Embryonic facial prominence (tissue), 1 donor: ENCODE data around the gene GPHN.

Experiments used
- DNase-seq: peaks from one replicate; pipeline ENCODE4 v3.0.0-alpha.2; 2016; ENCODE audit errors: extremely low spot score

The GPHN gene

DNA sequence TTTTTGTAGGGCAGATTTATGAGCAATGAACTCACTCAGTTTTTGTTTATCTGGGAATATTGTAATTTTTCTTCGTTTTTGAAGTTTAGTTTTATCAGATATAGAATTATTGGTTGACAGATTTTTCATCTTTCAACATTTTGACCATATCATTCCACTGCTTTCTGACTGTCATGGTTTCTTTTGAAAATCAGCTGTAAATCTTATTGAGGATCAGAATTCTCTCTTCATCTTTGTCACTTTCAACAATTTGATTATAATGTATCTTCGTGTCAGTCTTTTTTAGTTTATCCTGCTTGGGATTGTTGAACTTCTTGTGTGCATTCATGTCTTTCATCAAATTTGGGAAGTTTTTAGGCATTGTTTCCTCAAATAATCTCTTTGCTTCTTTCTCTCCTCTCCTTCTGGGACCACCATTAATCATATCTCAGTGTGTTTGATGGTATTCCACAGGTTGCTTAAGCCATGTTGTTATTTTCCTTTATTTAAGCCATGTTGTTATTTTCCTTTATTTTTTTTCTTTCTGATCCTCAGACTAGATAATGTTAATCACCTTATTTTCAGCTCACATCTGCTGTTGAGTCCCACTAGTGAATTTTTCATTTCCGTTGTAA is 451.6 kb downstream of the GPHN start:
- no peak for DNase-seq

DNA sequence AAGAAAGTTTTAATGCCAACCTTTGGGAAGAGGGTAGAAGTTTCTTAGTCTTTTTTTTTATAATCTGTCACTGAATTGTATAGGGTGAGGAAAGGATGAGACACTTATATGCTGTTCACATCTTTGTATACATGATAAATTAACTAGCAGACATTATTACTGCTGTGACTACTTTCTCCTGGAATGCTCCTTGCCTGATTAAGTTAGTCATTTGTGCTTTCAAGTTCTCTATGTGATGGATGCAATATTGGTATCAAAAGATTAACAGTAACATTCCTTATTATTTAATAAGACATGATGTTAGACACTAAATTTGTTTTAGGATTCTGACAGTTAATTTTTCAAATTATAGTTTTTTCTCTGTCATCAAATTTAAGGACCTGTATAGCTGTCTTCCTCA is 457.9 kb downstream of the GPHN start:
- no peak for DNase-seq

DNA sequence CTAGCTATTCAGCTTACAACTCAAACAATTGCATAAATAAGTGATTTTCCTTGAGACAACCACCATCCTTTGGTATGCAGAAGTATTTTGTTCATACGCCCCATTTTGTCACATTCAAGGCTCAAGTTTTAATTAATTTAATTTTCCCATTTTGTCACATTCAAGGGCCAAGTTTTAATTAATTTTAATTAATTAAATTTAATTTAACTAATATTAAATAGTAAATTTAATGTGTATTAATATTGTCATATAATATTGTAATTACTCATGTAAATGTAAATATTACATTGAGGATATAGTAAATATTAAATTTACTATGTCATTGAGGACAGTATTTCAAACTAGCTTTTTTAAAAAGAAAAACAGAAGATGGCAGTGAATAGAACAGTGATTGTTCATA is 464.5 kb downstream of the GPHN start:
- DNase-seq = no peak

DNA sequence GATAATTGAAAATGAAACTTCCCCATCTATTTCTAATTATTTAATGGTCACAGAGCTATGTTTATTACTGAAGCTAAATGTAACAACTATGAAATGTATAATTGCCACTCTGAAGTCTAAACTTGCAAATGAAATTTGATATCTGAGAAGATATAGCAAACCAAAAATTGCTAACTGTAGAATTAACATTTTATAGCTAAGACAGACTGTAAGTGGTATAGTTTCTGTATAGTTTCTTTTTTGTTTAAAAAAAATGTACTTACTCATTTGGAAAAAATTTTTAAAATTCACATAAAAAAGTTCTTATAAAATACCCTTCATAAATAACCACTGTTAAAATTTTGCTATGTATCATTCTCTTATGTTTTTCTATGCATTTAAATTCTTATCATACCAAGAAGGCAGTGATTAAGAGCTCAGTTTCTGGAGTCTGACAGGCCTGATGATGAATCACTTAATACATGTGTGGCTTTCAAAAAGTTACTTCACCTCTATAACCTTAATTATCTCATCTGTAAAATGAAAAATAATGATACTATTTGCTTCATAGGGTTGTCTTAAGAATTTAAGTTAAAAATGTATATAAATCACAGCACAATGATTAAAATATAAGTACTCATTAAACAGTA is 466.6 kb downstream of the GPHN start:
- no peak for DNase-seq

DNA sequence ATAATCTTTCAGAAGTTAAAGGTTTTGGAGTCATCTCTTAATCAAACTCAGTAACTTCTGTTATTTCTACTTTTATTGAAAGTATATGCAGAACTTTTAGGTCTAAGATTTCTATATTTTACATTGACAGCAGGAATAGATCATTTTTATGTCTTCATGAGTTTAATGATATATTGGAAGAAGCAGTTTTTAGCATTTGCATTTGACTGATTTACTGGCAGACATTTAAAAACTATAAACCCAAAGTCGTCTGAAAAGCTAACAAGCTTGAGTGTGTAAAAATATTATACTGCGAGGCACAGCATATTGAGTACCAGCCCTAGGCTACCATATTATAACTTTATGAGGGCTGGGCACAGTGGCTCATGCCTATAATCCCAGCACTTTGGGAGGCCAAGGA is 467.3 kb downstream of the GPHN start:
- DNase-seq = no peak

DNA sequence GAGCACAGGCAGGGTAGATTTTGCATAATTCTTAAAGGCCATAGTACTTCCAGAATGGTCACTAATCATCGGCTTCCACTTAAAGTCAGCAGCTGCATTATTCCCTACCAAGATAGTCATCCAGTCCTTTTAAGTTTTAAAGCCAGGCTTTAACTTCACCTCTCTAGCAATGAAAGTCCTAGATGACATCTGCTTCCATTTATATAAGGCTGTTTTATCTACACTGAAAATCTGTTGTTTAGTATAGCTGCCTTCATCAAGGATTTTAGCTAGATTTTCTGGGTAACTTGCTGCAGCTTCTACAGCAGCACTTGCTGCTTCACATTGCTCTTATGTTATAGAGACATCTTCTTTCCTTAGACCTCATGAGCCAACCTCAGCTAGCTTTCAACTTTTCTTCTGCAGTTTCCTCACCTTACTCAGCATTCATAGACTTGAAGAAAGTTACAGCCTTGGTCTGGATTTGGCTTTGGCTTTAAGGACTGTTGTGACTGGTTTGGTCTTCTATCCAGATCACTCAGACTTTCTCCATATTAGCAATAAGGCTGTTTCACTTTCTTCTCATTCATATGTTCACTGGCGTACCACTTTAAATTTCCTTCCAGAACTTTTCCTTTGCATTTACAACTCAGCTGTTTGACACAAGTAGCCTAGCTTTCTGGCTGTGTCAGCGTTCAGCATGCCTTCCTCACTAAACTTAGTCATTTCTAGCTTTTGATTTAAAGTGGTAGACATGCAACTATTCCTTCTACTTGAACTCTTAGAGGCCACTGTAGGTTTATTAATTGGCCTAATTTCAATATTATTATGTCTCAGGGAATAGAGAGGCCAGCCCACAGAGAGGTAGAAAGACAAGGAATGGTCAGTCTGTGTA is 471.4 kb downstream of the GPHN start:
- DNase-seq = no peak

DNA sequence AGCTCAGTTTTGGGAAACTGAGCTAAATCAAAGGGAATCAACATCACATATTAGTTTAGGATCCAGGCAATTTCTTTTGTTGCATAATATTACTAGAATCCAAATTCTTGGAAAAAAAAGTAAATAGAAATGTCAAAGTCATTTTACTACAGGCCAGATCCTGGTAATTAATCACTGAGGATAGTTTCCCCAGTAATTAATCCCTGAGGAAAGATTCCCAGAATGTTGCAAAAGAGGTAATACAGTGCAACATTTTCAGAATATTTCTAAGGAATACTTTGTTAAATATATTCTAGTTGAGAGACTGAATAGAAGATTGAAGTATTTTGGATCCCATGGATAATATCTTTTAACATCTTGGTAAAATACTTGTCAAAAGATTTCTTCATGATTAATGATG is 474.3 kb downstream of the GPHN start:
- DNase-seq = no peak

DNA sequence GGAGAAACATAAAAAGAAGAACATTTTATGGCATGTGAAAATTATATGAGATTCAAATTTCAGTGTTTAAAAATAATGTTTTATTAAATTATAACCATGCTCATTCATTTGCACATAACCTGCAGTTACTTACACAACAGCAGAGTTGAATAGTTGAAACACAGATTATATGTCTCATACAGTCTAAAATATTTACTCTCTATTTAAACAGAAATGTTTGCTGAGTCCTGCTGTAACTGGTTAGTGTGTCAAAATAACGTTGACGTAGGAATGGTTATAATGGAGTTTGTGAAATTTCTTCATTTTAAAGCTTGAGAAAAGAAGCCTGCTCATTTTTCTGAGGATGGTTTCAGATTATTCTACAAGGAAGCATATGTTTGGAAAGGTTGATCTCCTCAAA is 484.8 kb downstream of the GPHN start:
- DNase-seq = no peak

DNA sequence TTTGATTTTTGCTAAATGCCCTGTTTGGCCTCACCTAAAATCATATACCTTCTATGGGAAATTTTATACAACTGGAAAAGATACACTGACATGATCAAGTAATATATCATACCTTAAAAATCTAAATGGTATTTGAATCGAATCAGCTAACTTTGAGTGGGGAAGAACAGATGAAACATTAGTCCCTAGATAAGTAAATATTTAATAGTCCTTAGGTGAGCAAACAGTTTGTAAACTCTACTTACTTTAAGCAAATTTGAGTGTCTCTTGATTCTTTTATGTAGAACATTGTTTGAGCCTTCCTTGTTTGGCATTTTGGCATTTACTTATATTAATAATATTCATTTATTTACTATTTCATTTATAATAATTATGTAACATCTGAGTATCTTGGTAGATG is 485.6 kb downstream of the GPHN start:
- no peak for DNase-seq

DNA sequence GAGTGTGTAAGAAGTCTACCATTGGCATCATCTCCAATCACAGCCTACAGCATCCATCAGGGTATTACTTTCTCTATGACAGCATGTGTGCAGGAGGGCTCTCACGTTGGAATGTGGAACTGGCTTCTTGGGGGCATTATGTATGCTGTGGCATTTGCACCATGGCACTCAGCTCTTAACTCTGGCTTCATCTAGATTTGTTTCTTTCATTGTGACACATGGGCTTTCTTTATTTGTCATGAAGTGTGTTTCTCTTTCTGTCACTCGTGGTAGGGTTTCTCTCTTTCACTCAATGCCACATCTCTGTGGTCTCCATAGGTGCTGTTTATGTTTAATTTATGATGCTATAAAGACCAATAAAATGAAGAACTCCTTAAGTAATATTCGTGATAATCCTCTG is 490.1 kb downstream of the GPHN start:
- no peak for DNase-seq

DNA sequence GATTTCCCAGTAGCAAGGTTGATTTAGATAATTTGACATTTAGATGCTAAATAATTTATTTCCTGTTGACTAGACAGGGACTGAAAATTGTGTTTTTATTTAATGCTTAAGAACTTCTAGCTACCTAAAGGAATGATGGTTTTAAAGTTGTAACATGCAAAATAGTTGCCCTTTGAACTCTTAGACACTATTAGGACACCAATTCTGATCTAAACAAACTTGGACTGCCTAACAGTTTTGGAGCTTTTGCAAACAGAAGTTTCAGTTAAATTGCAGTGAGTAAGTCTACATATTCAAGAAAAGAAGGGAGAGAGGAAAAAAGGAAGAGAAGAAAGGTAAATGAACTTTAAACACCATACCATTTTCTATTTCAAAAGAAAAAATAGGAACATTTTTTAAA is 492.0 kb downstream of the GPHN start:
- DNase-seq = no peak

DNA sequence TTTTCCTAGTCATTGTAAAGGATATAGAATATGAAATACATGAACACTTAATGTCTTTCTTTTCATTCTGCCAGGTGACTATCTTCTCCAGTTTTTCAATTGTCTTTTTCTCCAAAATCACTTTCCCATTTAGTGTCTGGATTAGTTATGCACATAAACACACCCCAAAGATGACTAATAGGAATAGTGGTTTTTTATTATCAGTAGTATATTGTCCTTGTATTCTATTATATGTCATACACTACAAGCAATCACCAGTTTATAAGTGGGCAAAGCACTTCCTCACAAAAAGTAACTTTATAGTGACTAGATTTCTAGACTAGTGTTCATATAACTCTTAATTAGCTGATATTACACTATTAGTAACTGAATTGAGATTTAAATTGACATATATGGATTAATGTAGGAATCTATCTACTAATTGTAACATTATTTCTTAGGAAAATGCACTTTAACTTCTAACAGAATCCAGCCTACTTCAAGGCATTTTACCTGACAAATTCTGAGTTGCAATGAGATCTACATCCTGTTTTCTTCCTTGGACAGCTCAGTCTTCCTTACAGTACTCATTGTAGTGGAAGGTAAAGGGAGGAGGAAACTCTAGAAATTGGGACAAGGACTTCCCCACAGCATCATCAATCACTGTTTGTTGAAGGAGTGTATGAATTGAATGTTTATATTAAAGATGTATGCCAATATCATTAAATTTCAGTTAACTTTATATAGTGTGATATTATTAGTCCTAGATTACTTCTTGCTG is 495.2 kb downstream of the GPHN start:
- DNase-seq = no peak

DNA sequence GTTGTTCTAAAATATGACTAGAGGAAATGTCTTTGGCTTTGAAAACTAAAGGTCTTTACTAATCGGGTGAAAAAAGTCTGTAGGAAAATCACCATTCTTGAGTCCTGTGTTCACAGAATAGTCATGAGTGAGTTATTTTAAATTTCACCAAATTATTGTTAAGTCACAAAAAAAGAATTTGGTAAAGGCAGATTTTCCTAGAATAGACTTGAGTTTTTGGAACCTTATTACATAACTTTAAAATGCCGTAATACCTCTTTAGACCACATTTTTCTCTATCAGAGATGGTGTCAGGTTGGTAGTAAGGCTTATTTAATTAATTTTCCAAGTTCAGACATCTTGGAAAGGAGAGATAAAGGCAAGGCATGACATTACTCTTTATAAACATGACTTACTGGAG is 496.6 kb downstream of the GPHN start:
- no peak for DNase-seq

DNA sequence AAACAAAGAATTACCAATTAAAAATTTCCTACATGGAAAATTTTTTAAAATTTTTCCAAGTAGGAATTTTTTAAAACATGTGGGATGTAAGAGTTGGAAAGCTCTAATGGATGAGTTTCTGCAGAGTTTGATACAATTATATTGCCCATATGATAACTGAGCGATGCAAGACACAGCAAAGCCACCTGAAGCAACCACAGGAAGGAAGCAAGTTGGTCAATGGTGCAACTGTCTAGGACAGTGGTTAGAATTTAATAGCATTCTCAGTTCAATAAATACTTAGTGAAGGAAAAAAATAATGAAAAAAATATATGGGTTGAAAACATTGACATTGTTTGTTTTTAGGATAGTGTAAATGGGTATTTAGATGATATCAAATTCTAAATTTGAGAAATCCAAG is 502.7 kb downstream of the GPHN start:
- no peak for DNase-seq

DNA sequence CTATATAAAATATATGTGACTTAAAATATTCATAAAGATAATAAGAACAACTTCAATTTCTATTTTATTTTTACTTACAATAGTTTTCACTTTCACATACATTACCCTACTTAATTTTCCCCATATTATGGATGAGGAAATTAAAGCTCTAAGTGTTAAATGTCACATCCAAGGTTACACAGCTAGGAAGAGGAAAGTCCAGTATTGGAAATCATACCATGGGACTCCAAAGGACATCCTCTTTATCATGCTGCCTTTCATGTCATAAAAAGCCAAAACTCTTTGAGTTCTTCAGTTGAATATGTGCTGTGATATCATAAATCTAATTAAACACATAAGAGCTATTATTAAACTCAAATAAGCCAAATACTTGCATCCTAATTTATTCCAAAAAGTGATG is 508.9 kb downstream of the GPHN start:
- no peak for DNase-seq

DNA sequence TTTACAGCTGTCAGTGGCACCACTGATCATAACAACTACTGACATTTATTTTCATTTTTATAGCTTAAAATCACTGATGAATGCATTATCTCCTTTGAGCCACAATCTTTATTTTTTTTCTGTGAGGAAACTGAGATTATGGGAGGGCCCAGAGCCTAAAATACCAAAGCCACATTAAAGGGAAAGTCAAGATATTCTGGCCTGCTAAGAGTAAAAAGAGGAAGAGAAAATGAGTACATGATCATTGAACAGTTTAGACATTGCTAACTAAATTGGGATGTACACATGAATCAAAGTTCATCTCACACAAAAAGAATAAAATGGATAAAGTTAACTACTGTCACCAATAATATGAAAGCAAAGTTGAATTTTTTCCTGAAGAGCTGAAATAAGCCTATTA is 510.8 kb downstream of the GPHN start:
- DNase-seq = no peak

DNA sequence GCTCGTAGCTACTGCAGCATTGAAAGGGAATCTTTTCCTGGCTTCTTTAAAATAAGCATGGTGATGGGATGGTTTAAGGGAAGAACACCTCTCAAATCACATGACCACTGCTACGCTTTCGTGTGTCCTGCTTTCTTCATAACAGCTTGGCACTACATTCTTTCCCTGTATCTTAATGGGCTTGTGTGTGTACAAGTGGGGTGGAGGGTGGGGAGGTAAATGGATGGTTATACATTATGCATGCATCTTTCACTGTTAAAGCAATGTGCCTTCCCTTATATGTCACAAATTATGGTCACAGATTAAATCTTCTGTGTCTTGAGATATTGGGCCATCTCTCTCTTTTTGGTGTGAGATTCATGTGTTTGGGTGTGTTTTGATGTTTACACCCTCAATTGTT is 511.8 kb downstream of the GPHN start:
- DNase-seq = no peak

DNA sequence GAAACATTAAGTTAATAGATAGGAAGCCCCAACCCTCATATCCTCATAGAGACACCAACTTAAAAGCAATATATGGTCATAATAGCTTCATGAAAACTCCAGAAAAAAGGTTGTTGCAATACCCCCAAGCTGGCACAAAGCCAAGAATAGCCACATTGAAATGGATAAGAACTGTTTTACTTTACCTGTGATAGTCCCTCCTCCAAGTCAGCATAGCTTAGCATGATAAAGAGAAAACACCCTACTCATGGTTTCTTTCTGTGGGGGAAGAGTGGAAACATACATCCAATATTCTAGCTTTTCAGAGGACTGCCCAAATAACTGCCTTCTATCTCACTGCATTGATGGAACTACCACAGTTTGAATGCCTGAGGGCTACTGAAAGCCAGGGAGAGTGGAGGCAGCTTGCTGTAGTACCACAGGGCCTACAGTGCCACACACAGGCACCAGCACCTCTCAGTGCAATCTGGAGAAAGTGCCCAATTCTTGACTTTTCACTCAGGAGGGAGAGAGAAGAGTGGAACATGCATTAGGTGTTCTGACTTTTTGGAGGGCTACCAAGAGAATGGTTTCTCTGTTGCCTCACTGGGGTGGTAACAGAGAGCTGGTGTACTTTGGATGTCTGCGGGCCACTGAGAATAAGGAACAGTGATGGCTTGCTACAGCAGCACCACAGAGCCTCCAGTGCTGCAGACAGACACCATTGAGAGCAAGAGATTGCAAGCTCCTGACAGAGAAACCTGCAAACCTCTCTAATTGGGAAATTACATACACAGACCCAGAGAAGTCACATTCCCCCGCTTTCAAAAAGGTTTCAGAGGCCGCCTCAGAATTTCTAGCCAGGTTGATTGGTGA is 524.2 kb downstream of the GPHN start:
- no peak for DNase-seq

DNA sequence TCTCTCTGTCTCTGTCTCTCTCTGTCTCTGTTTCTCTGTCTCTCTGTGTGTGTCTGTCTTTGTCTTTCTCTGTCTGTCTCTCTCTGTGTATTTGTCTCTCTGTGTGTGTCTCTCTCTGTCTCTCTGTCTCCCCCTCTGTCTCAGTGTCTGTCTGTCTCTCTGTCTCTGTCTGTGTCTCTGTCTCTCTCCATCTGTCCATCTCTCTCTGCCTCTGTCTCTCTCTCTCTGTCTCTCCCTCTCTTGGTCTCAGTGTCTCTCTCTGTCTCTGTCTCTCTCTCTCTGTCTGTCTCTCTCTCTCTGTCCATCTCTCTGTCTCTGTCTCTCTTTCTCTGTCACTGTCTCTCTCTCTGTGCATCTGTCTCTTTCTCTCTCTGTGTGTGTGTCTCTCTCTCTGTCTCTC is 537.5 kb downstream of the GPHN start:
- DNase-seq = no peak

DNA sequence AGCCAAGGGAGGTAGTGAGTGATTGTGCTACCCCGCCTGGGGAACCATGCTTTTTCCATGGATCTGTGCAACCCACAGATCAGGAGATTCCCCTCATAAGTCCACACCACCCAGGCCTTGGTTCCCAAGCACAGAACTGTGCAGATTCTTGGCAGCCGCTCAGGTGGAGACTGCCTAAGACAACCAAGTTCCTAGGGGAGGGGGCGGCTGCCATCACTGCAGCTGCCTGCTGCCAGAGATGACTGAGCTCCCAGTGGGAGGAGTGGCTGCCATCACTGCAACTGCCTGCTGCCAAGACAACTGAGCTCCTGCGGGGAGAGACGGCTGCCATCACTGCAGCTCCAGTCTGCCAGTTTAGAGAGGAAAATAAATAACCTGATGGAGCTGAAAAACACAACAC is 542.9 kb downstream of the GPHN start:
- no peak for DNase-seq

DNA sequence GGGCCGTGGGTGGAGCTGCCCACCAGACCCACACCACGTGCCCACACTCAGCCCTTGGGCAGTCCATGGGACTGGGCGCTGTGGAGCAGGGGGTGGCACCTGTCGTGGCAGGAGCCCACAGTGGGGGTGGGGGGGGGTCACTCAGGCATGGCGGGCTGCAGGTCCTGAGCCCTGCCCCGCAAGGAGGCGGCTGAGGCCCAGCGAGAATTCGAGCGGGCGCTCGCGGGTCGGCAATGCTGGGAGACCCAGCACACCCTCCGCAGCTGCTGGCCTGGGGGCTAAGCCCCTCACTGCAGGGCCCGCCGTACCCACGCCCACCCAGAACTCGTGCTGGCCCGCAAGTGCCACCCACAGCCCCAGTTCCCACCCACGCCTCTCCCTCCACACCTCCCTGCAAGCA is 548.7 kb downstream of the GPHN start:
- no peak for DNase-seq

DNA sequence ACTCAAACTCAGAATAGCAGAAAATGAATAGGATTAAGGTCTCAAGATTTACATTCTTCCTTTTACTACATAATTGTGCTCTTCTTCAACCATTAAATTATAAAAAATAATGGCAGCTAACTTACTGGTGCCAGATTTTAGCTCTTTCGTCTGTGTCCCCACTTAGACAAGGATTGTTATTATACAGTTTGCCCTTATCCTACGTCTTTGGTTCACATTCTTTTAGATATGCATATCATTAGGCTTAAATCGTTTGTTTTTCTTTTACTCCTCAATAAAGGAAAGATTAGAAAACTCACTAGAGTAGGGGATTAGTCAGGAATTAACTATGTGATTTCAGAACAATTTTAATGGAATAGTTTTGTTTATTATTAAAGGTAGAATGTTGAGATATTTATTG is 551.6 kb downstream of the GPHN start:
- no peak for DNase-seq
